Loucy (cell line): ENCODE data around the gene SLC51A.
"Not testable (repeated sequence)": the region's sequence is repeated elsewhere in the genome, so short reads cannot be mapped to it uniquely, and the experiment has no call there.

Experiments
- EZH2phosphoT487 ChIP-seq: fragments of 200-600 bp; IDR thresholded peaks from 2 replicates; pipeline ENCODE4 v1.6.1; 2018; ENCODE audit warnings: antibody characterized with exemption, mild to moderate bottlenecking, moderate library complexity, borderline replicate concordance
- TF ChIP-seq, protein P1 (sequence below): fragments of 200-600 bp; sonication (generic); conservative IDR thresholded peaks from 2 replicates; pipeline ENCODE4 v1.5.1; 2014; ENCODE audit warnings: mild to moderate bottlenecking, antibody characterized with exemption, low read length

DNA sequence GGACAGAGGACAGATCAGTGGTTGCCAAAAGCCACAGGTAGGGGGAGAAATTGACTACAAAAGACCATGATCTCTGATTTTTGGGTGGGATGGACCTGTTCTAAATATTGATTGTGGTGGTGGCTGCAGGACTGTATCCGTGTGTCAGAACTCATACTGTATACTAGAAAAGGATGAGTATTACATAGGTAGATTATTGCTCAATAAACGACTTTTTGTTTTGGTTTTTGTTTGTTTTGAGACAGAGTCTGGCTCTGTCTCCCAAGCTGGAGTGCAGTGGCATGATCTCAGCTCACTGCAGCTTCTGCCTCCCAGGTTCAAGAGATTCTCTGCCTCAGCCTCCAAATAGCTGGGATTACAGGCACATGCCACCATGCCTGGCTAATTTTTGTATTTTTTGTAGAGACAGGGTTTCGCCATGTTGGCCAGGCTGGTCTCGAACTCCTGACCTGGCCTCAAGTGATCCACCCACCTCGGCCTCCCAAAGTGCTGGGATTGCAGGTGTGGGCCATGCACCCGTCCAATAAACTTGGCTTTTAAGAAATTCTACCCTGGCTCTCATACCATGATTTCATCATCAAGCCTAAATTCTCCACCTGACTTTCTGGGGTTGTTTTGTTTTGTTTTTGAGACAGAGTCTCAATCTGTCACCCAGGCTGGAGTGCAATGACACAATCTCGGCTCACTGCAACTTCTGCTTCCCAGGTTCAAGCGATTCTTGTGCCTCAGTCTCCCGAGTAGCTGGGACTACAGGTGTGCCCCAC is 10.7 kb upstream of the SLC51A start:
- TF ChIP-seq, protein P1, sequence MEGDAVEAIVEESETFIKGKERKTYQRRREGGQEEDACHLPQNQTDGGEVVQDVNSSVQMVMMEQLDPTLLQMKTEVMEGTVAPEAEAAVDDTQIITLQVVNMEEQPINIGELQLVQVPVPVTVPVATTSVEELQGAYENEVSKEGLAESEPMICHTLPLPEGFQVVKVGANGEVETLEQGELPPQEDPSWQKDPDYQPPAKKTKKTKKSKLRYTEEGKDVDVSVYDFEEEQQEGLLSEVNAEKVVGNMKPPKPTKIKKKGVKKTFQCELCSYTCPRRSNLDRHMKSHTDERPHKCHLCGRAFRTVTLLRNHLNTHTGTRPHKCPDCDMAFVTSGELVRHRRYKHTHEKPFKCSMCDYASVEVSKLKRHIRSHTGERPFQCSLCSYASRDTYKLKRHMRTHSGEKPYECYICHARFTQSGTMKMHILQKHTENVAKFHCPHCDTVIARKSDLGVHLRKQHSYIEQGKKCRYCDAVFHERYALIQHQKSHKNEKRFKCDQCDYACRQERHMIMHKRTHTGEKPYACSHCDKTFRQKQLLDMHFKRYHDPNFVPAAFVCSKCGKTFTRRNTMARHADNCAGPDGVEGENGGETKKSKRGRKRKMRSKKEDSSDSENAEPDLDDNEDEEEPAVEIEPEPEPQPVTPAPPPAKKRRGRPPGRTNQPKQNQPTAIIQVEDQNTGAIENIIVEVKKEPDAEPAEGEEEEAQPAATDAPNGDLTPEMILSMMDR: not testable (repeated sequence)
- TF ChIP-seq EZH2phosphoT487: not testable (repeated sequence)
